GM19239 (cell line): Measurements from ENCODE around the gene USE1.
A peak's percentile ranks its signal among the peaks of the same experiment; 100 is the strongest.

Experiments
- DNase-seq: peaks from one replicate; pipeline ENCODE4 v3.0.0; 2011; ENCODE audit warnings: low spot score; ENCODE audit not compliant: insufficient read length
- FAIRE-seq: peaks from 2 replicates; lab custom pipeline; 2011; peaks lifted over from hg19 to GRCh38; lab: Jason Lieb, UNC

The USE1 gene

GRCh38 chr19:17254636-17255035 lies 39.5 kb downstream of the USE1 start:
- DNase-seq = no peak
- no peak for FAIRE-seq

DNA sequence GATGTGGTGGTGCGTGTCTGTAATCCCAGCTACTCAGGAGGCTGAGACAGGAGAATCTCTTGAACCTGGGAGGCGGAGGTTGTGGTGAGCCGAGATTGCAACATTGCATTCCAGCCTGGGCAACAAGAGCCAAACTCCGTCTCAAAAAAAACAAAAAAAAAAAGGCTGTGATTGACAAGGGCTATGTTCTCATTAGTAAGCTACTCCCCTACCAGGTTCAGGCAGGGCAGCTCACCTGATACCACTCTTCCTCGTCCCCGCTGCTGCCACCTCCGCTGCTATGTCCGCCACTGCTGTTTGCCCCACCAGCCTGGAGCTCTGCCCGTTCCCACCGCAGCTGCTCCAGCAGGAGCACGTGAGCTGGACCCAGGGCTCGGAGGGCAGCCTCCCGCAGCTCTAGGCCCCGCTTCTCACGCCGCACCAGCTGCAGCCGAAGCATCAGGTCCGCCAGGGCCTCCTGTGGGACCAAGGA lies 40.0 kb downstream of the USE1 start:
- FAIRE-seq = no peak
- no peak for DNase-seq

- no peak for FAIRE-seq
These were observed 41.0 kb downstream of the USE1 start for GRCh38 chr19:17256130-17256529.

DNA sequence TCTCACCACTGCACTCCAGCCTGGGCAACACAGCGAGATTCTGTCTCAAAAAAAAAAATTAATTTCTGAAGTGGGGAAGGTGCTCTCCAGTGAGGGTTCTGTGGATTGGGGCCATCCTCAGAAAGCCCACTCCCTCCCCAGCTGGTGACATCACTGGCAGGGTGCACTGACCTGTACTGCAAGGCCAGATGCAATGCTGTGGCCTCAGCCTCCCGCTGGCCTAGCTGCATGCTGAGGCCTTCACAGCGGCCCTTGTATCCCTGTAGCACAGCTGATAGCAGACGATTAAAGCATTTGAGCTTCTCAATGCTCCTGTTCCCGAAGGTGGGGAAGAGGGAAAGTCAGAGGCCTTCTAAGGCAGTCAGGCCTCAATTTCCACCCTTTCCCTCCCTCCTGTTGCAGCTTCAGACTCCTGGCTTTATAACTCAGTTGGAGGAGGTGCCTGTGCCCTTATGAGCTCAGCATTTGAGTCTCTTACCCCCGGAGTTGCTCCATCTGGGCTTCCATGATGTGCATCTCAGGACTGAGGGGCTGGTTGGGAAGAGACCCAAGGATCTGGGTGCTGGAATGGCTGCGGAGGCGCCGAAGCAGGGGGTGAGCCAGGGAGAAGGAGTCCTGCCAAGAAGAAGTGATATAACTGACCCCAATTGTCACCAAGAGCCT lies 44.1 kb downstream of the USE1 start:
- DNase-seq (no peak), FAIRE-seq (no peak)

More at GRCh38 chr19:17256130-17256529, 41.0 kb downstream of the USE1 start:
- DNase-seq = no peak

- DNase-seq = no peak
- no peak for FAIRE-seq
These were observed 44.8 kb downstream of the USE1 start for GRCh38 chr19:17259934-17260333.

DNA sequence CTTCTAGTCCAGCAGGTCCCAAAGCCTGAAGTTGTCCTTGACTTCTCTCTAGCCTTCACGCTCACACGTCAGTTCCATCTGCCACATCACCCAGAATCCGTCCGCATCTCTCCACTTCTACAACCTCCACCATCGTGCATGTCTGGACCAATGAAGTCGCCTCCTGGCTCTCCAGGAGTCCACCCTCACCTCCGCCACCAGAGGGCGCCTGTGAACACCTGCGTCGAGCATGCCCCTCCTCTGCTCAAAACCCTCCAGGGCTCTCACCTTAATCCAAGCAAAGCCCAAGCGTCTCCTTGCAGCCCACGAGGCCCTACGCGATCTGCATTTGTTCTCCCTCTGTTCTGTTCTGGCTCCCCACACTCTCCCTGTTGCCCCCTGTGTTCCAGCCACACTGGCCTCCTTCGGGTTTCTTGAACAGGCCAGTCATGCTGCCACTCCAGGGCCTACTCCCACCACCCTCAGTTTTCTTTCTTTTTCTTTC lies 45.7 kb downstream of the USE1 start:
- FAIRE-seq (peak; percentile 97), DNase-seq (peak; percentile 93)

- DNase-seq (no peak), FAIRE-seq (no peak)
These were observed 47.4 kb downstream of the USE1 start for GRCh38 chr19:17262557-17262956.

GRCh38 chr19:17263712-17264640 lies 48.8 kb downstream of the USE1 start:
- FAIRE-seq (no peak), DNase-seq (no peak)

DNA sequence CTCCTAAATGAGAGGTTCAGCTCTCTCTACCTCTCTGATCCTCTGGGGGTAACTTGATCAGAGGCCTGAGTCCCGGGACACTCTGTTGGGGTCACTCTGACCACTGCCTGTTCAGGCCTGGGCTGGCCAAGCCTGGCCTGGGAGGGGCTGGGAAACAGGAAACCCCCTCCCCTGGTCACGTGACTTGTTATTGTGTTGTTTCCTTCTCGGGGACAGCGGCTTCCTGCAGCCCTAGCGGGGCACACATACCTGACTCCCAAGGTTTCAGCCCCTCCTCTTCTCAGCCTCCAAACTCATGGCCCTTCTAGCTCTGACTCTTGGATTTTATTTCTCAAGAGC lies 49.5 kb downstream of the USE1 start, which contains the start of gene USHBP1:
Gene USHBP1, minus strand, starts transcription at position 105 of the 339 bp plus-strand sequence. CDS start 446 bp downstream, outside the sequence.
- FAIRE-seq (no peak), DNase-seq (no peak)

DNA sequence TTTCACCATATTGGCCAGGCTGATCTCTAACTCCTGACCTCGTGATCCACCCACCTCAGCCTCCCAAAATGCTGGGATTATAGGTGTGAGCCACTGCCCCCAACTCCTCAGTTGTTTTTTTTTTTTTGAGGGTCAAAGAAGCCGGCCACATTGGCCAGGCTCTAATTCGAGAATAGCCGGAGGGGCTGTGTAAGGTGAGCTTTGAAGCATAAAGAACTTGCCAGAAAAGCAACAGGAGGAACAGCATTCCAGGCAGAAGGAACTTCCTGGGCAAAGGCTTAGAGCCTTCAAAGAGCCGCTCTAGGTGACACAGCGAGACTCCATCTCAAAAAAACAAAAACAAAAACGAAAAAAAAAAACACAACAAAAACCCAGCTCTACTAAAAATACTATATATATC lies 50.9 kb downstream of the USE1 start:
- FAIRE-seq = no peak
- DNase-seq = no peak

DNA sequence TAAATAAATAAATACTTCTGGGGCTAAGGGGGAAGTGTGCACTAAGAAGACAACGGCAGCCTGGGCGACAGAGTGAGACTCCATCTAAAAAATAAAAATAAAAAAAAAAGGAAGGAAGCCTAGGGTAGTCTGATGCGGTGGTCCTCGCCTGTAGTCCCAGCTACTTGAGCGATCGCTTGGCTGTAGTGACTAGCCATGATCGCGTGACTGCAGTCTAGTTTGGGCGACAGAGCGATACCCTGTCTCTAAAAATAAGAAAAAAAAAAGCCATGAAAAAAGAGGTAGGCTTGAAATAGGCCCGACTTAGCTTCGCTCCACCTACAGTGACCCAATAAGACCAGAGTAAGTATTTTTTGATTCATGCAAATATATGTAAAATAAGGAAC lies 51.4 kb downstream of the USE1 start:
- no peak for DNase-seq
- no peak for FAIRE-seq

- DNase-seq (peak; percentile 97), FAIRE-seq (peak; percentile 99)
These were observed 52.0 kb downstream of the USE1 start, which contains the start of gene BABAM1 for GRCh38 chr19:17266975-17267788. Gene BABAM1, plus strand, starts transcription at chr19:17267443. Its CDS starts 1,364 bp downstream, at chr19:17268807.

DNA sequence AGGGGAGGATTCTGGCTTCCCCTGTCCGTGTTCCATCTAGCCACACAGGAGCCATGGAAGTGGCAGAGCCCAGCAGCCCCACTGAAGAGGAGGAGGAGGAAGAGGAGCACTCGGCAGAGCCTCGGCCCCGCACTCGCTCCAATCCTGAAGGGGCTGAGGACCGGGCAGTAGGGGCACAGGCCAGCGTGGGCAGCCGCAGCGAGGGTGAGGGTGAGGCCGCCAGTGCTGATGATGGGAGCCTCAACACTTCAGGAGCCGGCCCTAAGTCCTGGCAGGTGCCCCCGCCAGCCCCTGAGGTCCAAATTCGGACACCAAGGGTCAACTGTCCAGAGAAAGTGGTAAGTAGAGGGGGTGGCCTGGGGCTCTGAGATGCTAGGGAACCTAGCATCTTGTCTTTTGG lies 53.6 kb downstream of the USE1 start:
- DNase-seq (no peak), FAIRE-seq (no peak)
